GM18511 (cell line): ENCODE results near the gene GCSAM.
A peak's percentile ranks its signal among the peaks of the same experiment; 100 is the strongest.
"Not testable (repeated sequence)": the region's sequence is repeated elsewhere in the genome, so short reads cannot be mapped to it uniquely, and the experiment has no call there.

Experiments used
- ATAC-seq: cut with Tn5 transposase; IDR thresholded peaks from one replicate; pipeline ENCODE4 v1.9.1; 2021; ENCODE audit warnings: mild to moderate bottlenecking, moderate library complexity; ENCODE audit not compliant: unreplicated experiment

GCSAM gene

GRCh38 chr3:112074616-112075497, 58.2 kb downstream of the GCSAM start:
- ATAC-seq = peak; percentile 91

- ATAC-seq = no peak
These were observed 59.0 kb downstream of the GCSAM start for GRCh38 chr3:112074006-112074405.

- ATAC-seq = not testable (repeated sequence)
These were observed 60.5 kb downstream of the GCSAM start for GRCh38 chr3:112072387-112073060.
